ENCODE measurements around the gene CRISPLD2.

GRCh38 chr16:84948851-84949610, 129.2 kb downstream of the CRISPLD2 start:
- TF ChIP-seq CTCF (IDR thresholded peaks at IDR 0.05; ENCODE audit: low read length) = no peak
- no peak for TF ChIP-seq EZH2 (optimal IDR thresholded peaks at IDR 0.05; ENCODE audit: low read depth, low read length)
